ENCODE measurements around the gene FAM227B.
"Not testable (repeated sequence)": the region's sequence is repeated elsewhere in the genome, so short reads cannot be mapped to it uniquely, and the experiment has no call there.

FAM227B gene, protein sequence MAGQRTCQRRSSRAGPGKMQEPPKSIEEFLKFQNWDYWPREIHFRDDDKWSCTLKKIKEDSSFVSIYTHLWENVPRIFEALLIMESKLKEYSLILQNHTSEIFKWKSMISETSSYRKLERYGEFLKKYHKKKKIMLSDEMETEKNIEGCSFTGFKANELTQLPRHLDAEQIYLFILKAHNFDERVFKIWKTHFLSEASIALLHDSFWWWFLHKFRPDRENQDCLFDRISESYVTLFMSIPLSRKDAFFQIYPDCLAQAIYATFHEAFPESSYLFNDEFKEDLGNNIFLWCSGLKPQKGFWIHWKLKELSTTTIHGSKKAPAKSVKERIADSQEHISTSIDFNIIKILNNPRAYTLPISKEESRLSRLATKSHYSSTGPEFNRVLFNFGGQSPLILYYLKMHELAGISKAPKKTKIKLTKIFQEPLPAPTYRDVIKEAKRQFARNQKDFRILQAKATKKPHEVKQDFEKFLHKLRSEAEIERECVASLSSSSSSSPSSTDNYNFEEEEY

DNA sequence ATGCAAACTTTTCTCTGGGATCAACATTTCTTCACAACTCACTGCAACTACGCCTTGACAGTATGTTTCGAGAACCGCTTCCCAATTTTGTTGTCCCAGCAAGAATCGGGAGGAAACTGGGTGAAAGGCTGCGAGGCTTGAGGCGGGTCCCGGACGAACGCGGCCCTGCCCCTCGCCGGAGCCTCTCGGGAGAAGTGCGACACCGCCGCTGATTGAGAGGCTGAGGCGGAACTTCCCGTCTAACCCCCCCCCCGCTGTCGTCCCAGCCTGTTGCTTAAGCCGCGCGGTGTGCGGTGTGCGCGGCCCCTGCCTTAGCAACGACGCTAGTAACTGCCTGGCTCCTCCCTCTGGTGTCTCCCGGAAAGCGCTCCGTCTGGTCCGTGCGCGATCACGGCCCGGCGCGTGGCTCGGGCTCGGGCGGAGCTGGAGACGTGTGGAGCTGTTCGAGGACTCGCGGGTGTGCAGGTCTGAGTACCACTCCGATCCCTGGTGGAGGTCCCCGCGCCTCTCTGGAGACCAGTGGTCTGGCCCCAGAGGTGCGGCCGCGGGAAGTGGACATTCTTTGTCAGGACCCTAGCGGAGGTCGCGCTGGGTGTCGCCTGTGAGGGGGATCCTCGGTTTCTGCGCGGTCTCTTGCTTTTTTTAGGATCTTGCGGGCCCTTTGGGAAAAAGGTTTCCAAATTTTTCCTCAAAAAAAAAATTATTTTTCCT lies at the start of gene FAM227B, which contains the start of gene DTWD1:
TSS of gene FAM227B (minus strand) at position 161 of the 711 bp plus-strand sequence. CDS start 5,647 bp downstream, outside the sequence.
TSS of gene DTWD1 (plus strand) at position 391 of the 711 bp plus-strand sequence. CDS start 4,120 bp downstream, outside the sequence.
- peak; percentile 83 to 89 for DNase-seq (ENCODE audit: extremely low read depth in 1 of 2, low read depth in 1 of 2)

DNA sequence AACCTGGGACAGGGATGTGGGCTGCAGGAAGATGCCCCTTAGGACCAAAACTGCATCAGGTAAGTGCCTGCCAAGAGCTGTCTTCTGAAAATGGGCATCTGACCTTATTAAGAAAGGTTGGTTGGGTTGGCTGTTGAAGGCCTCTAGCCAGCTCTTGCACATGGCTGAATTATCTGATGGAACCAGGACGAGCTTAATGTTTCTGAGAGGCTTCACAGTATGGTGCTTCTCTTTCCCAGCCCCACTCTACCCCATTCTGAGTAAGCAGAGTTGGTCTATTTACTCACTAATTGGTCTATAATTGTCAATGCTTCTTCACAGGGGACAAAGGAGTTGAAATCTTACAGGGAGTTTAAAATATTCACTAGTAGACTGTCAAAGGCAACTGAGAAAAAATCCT lies 48.7 kb upstream of the FAM227B start:
- no peak for DNase-seq (ENCODE audit: extremely low read depth in 1 of 2, low read depth in 1 of 2)

DNA sequence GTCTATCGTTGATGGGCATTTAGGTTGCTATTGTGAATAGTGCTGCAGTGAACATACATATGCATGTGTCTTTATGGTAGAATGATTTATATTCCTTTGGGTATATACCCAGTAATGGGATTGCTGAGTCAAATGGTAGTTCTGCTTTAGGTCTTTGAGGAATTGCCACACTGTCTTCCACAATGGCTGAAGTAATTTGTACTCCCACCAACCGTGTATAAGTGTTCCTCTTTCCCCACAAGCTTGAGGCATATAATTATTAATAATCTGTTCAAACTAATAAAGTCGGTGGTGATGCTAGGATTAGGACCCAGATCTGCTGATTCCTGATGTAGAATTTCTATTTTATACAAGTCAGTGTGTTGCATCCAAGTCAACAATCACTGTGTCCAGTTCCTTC lies 45.9 kb upstream of the FAM227B start:
- not testable (repeated sequence) for DNase-seq (ENCODE audit: extremely low read depth in 1 of 2, low read depth in 1 of 2)

DNA sequence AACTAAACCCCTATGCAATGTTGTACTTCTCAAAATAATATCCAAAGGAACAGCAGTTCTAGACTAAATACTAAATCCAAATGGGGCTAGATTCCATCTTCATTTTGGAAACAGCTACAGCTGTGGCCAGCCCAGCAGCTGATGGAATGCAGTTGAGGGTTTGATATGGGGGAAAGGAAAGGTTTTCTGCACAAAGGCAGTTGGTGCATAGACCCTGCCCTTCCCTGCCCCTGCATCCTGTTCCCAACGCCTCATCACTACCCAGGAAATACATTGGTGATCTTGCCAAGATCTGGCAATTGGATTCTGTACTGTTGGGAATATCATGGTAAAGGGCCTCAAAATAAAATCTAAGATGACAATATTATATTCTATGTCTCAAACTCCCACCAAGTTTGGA lies 44.1 kb upstream of the FAM227B start:
- DNase-seq (ENCODE audit: extremely low read depth in 1 of 2, low read depth in 1 of 2): no peak

DNA sequence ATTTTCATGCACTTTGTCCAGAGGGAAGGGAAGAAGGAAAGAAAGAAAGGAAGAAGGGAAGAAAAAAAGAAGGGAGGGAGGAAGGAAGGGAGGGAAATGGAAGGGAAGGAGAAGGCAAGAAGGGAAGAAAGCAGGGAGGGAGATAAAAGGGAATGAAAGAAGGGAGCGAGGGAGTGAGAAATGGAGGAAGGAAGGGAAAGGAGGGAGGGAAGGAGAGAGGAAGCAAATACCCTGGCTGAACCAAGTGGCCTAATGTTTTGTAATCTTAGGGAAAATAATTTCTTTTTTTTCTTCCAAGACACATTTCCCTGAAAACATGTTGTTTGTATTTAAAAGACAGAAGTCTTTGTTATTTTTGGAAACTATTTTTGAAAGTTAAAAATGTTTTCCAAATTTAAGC lies 36.1 kb upstream of the FAM227B start:
- no peak for DNase-seq (ENCODE audit: extremely low read depth in 1 of 2, low read depth in 1 of 2)

DNA sequence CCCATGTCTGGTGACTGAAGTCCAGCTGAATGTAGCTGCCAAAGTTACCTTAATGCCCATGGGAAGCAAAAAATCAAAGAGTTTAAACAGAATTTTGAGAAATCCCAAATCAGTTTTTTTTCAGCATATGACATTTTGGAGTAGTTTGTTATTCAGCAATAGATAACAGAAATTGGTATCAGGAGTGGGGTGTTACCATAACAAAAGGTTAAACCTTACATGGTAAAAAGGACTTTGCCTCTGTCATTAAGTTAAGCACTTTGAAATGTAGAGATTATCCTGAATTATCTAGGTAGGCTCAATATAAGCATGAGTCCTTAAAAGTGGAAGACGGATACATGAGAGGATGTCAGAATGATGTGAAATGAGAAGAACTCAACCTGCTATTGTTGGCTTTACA lies 32.3 kb upstream of the FAM227B start:
- no peak for DNase-seq (ENCODE audit: extremely low read depth in 1 of 2, low read depth in 1 of 2)

DNA sequence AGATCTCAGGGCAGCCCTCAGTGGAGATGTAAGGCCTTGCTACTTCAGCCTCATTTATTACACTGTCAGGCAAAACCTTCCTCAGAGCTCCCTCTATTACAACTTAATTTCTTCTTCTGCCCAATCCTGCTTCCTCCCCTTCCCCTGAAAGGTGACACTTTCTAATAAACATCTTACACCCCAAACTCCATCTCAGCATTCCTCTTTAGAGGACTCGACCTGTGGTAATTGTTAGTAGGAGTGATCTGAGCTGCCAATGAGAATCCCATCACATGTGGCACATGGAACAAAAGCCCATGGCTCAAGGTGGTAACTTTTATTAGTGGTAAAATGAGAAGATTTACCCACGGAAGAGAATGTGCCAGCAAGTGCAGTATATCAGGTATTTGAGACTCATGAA lies 30.1 kb upstream of the FAM227B start:
- no peak for DNase-seq (ENCODE audit: extremely low read depth in 1 of 2, low read depth in 1 of 2)

DNA sequence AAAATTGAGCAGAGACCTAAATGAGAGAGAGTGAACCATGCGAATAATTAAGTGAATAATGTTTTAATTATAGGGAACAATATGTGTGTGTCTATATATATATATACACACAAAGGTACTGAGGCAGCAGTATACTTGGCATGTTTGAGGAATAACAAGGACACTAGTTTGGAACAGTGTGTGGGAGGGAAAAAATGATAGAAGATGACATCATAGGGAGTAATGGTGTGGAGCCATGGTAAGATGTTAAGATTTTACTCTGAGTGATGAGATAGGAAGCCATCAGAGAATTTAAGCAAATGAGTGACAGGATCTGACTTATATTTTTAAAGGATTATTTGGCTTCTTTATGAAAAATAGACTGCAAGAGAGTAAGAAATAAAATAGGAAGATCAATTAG lies 29.4 kb upstream of the FAM227B start:
- no peak for DNase-seq (ENCODE audit: extremely low read depth in 1 of 2, low read depth in 1 of 2)

DNA sequence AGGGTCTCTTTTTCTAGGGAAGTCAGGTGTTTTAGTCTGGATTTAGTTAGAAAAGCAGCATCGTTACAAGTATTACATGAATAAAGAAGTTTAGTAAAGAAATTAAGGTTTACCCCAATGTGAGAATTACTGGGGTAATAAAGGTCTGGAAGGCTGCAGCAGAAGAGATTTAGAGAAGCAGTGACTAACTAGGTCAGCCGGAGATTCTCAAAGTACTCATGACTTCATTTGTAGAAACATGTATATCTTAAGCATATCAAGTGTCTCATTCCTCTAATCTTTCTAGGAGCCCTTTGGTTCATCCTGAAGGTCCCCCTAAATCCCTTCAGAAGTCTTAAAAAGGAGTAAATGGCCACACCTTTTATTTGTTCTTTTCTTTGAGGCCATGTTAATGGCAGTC lies 26.3 kb upstream of the FAM227B start:
- no peak for DNase-seq (ENCODE audit: extremely low read depth in 1 of 2, low read depth in 1 of 2)

DNA sequence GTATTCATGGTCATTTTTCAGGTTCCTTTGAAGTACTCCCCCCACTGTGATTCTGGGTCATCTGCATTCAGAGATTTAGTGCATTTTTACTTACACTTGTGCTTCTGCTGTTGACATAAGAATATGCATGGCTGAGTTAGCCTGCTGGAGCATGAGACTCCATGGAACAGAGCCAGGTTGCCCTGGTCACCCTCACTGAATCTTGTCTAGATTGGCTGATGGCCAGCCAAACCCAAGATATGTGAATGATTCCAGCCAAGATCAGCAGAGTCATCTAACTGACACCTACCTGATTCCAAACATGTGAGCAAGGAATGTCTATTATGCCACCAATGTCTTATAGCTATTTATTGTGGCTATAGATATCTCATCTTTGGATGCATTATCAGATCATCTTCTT lies 25.3 kb upstream of the FAM227B start:
- no peak for DNase-seq (ENCODE audit: extremely low read depth in 1 of 2, low read depth in 1 of 2)

DNA sequence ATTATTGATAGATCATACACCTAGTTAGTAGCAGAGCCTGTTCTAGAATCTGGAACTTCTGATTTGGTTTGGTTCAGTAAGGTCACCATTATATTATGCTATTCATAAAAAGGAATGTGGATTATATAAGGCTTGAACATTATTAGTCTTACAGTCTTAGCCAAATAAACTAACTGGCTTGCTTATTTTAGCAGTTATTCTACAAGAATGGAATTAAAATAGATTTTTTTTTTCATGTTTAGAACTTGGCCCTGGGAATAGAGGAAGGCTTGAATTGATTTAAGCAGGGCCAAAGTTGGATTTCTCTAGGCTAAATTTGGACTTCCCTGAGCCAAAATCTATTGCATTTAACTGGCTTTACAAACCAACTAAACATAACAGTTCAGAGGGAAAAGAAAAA lies 24.7 kb upstream of the FAM227B start:
- DNase-seq (ENCODE audit: extremely low read depth in 1 of 2, low read depth in 1 of 2): no peak

DNA sequence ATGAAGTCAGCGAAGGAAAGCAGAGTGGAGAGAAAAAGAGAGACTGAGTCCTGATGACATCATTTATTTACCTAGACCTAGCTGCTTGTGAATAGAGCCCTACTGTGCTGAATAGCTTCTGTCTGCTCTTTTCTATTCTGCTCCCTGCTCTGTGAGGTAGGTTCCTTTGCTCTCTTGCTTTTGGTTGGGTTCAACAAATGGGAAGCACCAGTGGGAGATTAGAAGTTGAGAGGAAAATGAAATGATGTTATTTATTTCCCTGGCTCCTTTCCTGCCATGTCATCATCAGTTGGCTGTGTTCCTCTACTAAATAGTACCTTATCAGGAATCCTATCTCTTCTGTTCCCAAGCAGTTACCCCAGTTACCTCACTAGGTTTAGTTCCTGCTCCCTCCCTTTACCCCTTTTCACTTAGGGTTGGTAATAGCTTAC lies 23.8 kb upstream of the FAM227B start:
- DNase-seq (ENCODE audit: extremely low read depth in 1 of 2, low read depth in 1 of 2): no peak

DNA sequence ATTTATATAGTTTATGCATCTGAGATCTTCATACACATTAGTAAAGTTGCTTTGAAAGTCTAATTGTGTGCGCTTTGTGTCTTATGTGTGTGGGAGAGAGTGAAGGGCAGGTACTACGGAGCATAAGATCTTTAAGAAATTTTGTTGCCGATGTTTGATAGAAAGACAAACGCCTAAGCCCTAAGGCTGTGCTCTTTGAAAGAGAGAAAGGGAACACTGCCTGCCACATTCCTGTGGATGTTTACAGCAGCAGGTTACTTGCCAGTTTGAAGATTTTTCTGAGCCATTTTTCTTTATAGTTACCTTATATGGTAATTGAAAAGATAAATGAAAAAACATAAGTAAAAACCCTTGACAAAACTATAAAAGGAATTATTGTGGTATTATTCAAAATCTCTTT lies 17.2 kb upstream of the FAM227B start:
- DNase-seq (ENCODE audit: extremely low read depth in 1 of 2, low read depth in 1 of 2): no peak

DNA sequence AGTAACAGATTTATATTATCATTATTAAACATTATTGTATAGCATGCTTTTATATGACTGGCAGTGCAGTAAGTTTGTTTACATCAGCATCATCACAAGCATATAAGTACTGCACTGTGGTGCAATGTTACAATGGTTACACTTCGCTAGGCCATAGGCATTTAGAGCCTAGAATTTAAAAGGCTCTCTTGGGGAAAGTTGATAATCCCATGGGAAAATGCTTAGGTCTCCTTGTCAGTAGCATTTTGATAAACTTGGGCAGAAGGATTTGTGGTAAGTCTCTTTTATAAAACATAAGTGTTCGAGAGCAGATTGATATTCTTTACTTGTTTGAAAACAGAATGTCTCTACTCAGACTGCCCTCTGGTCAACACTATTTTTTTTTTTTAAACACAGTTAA lies 7.8 kb upstream of the FAM227B start:
- no peak for DNase-seq (ENCODE audit: extremely low read depth in 1 of 2, low read depth in 1 of 2)

DNA sequence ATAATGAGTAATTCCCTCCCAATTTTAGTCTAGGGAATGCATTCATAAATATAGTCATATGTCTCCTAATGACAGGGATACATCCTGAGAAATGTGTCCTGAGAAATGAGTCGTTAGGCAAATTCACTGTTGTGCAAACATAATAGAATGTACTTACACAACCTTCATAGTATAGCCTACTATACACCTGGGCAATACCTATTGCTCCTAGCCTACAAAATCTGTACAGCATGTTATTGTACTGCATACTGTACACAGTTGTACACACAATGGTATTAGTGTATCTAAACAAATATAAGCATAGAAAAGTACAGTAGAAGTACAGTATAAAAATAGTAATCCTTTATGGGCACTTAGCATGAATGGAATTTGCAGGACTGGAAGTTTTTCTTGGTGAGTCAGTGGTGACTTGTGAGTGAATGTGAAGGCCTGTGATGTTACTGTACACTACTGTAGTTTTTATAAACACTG lies 6.8 kb upstream of the FAM227B start:
- no peak for DNase-seq (ENCODE audit: extremely low read depth in 1 of 2, low read depth in 1 of 2)

DNA sequence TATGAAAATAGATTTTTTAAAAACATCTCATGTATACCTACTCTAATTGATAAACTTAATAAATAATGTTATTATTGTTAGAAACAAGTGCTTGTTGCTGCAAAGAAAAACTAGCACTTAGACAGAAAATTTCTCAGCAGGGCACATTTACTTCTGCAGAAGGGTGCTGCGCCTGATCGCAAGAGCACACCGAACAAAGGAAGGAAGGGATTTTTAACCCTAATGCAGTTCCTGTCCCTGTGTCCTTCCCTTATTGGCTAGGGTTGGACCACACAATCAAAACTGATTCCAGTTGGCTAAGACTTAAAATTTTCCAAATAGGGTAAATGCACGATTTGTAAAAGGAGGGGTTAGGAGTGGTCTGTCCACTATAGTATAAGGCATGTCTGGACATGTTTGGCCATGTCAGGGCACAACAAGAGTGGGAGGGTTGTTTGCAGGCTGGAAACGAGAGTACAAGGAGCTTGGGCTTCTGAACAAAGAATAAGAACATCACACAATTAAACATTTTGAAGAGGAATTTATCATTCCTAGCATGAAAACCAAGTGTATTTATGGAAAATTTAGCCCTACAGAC lies 4.9 kb upstream of the FAM227B start:
- no peak for DNase-seq (ENCODE audit: extremely low read depth in 1 of 2, low read depth in 1 of 2)

DNA sequence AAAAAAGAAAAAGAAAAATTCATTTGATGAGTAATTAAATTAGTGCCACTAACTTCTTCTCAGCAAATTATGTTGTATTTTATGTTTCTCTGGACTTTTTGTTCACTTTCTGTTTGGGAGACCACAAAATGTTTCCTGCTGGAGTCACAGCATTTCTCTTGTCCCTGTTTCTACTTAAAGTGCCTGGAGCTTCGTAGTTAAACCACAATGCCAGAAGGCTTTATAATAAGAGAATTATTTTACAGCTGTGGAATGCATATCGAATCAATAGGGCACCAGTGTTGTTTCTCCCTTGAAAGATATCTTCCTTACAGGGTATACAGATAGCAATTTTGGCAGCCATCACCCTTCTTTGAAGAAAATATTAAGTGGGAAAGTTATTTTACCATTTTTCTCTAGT lies 3.4 kb upstream of the FAM227B start:
- DNase-seq (ENCODE audit: extremely low read depth in 1 of 2, low read depth in 1 of 2): no peak

DNA sequence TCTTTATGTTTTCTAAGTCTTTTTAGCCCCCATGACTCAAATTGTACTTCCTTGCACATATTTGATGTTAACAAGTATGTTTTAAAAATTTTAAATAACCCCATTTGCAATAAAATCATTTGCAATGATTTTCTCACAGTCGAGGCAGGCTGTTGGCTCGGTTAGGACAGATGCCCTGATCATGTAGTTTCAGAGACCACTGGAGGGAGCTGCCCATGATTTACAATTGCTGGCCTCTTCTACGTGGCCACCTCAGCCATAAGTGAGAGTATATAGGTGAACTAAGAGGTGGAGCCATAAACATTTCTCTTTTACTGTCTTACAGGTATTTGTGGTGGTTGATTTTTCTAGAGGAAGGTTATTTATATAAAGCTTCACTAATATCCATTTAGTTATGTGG lies 1.9 kb upstream of the FAM227B start:
- DNase-seq (ENCODE audit: extremely low read depth in 1 of 2, low read depth in 1 of 2): no peak

DNA sequence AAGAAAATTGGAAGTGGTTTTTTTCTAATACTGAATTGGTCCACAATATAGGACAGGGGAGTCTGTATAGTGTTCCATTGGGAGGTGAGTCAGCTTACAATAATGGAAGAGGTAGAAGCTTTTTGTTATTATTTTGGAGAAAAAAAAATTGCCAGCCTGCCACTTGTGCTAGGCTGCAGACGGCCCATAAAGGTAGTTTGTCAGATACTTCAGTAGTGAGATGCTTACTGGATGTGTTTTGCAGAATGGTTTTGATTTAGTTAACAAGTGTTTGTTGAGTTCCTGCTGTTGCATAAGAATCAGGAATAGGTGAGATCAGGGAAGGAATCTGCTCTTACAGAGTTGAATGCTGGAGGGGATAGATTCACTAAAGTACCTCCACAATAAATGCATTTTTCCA lies 1.3 kb upstream of the FAM227B start:
- no peak for DNase-seq (ENCODE audit: extremely low read depth in 1 of 2, low read depth in 1 of 2)

DNA sequence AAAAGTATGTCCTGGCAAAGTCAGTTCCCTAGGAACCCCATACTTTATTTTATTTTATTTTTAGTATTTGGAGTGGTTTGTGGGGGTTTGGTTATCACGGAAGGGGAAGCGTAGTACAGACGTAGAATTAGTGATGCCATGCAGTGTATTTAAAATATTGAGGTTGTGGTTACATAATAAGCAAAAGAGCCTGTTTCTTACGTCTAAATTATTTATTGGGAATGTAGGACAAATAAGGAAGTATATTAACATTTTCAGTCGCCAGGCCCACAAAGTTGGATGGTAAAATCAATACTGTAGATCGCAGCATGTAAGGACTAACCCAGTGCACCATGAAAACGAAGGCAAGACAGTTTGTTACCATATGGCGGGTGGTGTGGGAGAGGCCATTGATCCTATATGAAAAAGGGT lies 788 bp upstream of the FAM227B start:
- no peak for DNase-seq (ENCODE audit: extremely low read depth in 1 of 2, low read depth in 1 of 2)

DNA sequence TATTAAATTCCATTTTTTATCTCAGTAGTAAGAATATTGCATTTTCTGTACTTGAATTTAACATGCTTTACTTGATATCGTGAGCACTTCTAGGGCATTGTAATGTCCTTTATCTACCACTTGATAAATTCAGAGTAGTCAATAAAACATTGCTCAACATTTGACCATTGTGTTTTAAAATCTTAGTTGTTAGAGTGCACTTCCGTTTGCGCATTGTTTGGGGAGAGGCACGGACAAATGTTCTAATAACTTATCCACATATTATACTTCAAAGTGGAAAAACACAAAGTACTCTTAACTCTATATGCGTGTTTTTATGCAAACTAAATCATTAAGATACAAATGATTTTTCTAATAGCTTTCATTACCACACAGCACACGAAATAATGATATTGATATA lies 419 bp downstream of the FAM227B start:
- no peak for DNase-seq (ENCODE audit: extremely low read depth in 1 of 2, low read depth in 1 of 2)

DNA sequence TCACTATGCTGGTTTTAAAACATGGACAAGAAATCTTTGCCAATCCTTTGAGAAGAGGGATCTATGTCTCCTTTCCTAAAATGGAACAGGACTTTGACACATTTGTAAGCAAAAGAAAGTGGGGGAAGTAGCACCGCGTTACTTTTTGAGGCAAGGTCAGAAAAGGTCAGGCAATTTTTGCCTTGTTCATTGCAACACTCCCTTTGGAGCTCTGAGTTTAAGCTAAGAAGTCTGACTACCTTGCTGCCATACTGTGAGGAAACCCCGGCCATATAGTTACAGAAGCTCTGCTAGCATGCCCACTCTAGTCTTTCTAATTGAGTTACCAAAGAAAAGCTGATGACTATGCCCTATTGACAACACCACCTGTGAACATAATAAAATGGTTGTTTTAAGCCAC lies 1.4 kb downstream of the FAM227B start:
- no peak for DNase-seq (ENCODE audit: extremely low read depth in 1 of 2, low read depth in 1 of 2)

All from stimulated activated CD8-positive, alpha-beta memory T cell treated with anti-CD3 and anti-CD28 coated beads, Interleukin-7, amount 100 ng/mL, for 48 hours (primary cell).